H1 (cell line): ENCODE measurements around the gene CTSW. TPM values are rescaled to one million over a fixed set of nuclear protein-coding genes. Genes with fewer than 3 reads are reported as not detected.

Experiments
- ATF3 ChIP-seq: IDR thresholded peaks from 2 replicates; pipeline ENCODE4 v1.6.1; 2011; ENCODE audit warnings: low read depth, mild to moderate bottlenecking, low read length; ENCODE audit not compliant: insufficient read depth
- BRCA1 ChIP-seq: IDR thresholded peaks from 2 replicates; pipeline ENCODE4 v1.6.1; 2012; ENCODE audit warnings: low read depth, low read length, improper control_type of control experiment
- CBX8 ChIP-seq: fragments of 300-800, 300-1000 bp; sonication (generic); IDR thresholded peaks from 2 replicates; pipeline ENCODE4 v1.7.1; 2016; ENCODE audit warnings: low read depth, low read length, borderline replicate concordance
- CEBPB ChIP-seq: IDR thresholded peaks from 2 replicates; pipeline ENCODE4 v1.6.1; 2012; ENCODE audit warnings: low read depth, low read length
- CHD1 ChIP-seq: IDR thresholded peaks from 2 replicates; pipeline ENCODE4 v1.6.1; 2012; ENCODE audit warnings: low read depth, low read length, improper control_type of control experiment
- CREB1 ChIP-seq: IDR thresholded peaks from 2 replicates; pipeline ENCODE4 v1.6.1; 2012; ENCODE audit warnings: inconsistent platforms
- CTBP2 ChIP-seq: IDR thresholded peaks from 2 replicates; pipeline ENCODE4 v1.7.0; 2011; ENCODE audit warnings: borderline replicate concordance, mild to moderate bottlenecking, moderate library complexity, mixed read lengths, low read length; ENCODE audit not compliant: insufficient read depth, insufficient read length
- E2F6 ChIP-seq: IDR thresholded peaks from 2 replicates; pipeline ENCODE4 v1.6.1; 2012; ENCODE audit warnings: inconsistent platforms
- NRF1 ChIP-seq: IDR thresholded peaks from 2 replicates; pipeline ENCODE4 v1.6.1; 2011; ENCODE audit warnings: mild to moderate bottlenecking, low read depth, low read length, improper control_type of control experiment
- PHF8 ChIP-seq: fragments of 200-600 bp; sonication (generic); conservative IDR thresholded peaks from 2 replicates; pipeline ENCODE4 v1.7.1; 2012; ENCODE audit warnings: low read depth, mild to moderate bottlenecking, inconsistent platforms, low read length, moderate library complexity
- RFX5 ChIP-seq: IDR thresholded peaks from 2 replicates; pipeline ENCODE4 v1.6.1; 2011; ENCODE audit warnings: low read depth, low read length, improper control_type of control experiment, borderline replicate concordance
- SIN3A ChIP-seq, 2 experiments: IDR thresholded peaks in 1 of 2; conservative IDR thresholded peaks in 1 of 2; 2 replicates each; pipeline ENCODE4 v1.6.1; 2011 to 2012; ENCODE audit warnings: low read length in 2 of 2, improper control_type of control experiment in 1 of 2, low read depth in 1 of 2, mild to moderate bottlenecking in 1 of 2
- SIRT6 ChIP-seq: IDR thresholded peaks from one replicate; pipeline ENCODE4 v1.7.1; 2012; ENCODE audit warnings: low read length, inconsistent platforms
- SP1 ChIP-seq: IDR thresholded peaks from 2 replicates; pipeline ENCODE4 v1.6.1; 2011; ENCODE audit warnings: low read depth, low read length
- TAF7 ChIP-seq: optimal IDR thresholded peaks from 2 replicates; pipeline ENCODE3; 2011; ENCODE audit warnings: low read depth, mild to moderate bottlenecking, inconsistent platforms, low read length, moderate library complexity, borderline replicate concordance
- TEAD4 ChIP-seq: IDR thresholded peaks from 2 replicates; pipeline ENCODE4 v1.6.1; 2012; ENCODE audit warnings: low read depth, low read length, inconsistent platforms, mixed read lengths
- polyA plus RNA-seq, 7 experiments: library from polyadenylated mRNA; depleted of rRNA in 3 of 7; stranded (reverse) in 5 of 7; unstranded in 2 of 7; fragments of >200 nt in 5 of 7; fragments of 200-250 nt in 2 of 7; gene quantifications; 1 replicate in 5 of 7; 2 replicates in 1 of 7; 4 replicates in 1 of 7; pipeline versions ENCODE4 v1.2.1 to v1.2.3, GENCODE V29; 2011 to 2013; ENCODE audit warnings: missing spikeins in 2 of 7, mixed read lengths in 2 of 7
- total RNA-seq: library from RNA; stranded (reverse); fragmentation: NEBNext Ultra II Directional; extraction: Animal tissue kit (Norgen Biotek cat#: 25700); gene quantifications from 2 replicates; pipeline ENCODE4 v1.2.1, GENCODE V29; 2021

The CTSW gene
- total and polyA plus RNA-seq, 2 of the 8 experiments (the other 6 are each of a cell fraction or from before 2014, with no cell fraction given), result not detected

- TF ChIP-seq CREB1, result peak; percentile 69
- peak; percentile 78 for TF ChIP-seq TAF7
- TF ChIP-seq RFX5, result no peak
- no peak for TF ChIP-seq PHF8
- peak; percentile 43 to 82; a peak in 1 of 4 replicates for TF ChIP-seq SIN3A (conservative IDR thresholded peaks at IDR 0.05 in 1 of 2, IDR thresholded peaks at IDR 0.05 in 1 of 2; ENCODE audit: low read depth in 1 of 2, low read length in 2 of 2)
- no peak for TF ChIP-seq BRCA1
- no peak for TF ChIP-seq CEBPB
- no peak for TF ChIP-seq E2F6
- no peak for TF ChIP-seq SP1
- TF ChIP-seq NRF1, result no peak
- no peak for TF ChIP-seq TEAD4
- TF ChIP-seq SIRT6, result no peak
- no peak for TF ChIP-seq CTBP2
- TF ChIP-seq CHD1, result no peak
- TF ChIP-seq CBX8, result no peak
- peak; percentile 83; the same call in 1 of the 2 replicates for TF ChIP-seq ATF3
Observed at GRCh38 chr11:65884716-65885092, 5.1 kb downstream of the CTSW start (continued).
